Inferior parietal cortex (tissue), 1 donor: ENCODE measurements around the gene PIK3CD.
"Not testable (repeated sequence)": the region's sequence is repeated elsewhere in the genome, so short reads cannot be mapped to it uniquely, and the experiment has no call there.

Source experiments
- DNase-seq: peaks from one replicate; pipeline ENCODE4 v3.0.0-alpha.2; 2016; ENCODE audit errors: extremely low spot score

Gene PIK3CD

GRCh38 chr1:9621032-9621431 is 30.5 kb upstream of the PIK3CD start:
- DNase-seq = no peak

DNA sequence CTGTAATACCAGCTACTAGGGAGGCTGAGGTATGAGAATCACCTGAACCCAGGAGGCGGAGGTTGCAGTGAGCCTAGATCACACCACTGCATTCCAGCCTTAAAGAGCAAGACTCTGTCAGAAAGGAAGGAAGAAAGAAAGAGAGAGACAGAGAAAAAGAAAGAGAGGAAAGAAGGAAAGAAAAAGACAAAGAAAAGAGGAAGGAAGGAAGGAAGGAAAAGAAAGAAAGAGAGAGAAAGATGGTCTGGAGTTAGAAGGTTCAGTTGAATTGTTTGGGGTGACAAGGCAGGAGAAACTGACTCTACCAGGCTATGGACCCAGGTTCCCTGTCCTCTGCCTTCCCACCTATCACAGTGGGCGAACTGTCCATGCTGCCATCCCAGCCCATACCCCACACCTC is 27.4 kb upstream of the PIK3CD start:
- DNase-seq = no peak

DNA sequence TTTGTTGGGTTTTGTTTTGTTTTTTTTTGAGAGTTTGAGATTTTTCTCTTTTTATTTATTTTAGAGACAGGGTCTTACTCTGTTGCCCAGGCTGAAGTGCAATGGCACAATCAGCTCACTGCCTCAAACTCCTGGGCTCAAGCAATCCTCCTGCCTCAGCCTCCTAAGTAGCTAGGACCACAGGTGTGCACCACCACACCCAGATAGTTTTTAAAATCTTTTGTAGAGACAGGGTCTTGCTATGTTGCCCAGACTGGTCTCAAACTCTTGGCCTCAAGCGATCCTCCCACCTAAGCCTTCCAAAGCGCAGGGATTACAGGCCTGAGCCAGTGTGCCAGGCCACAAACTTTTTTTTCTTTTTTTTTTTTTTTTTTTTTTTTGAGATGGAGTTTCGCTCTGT is 26.5 kb upstream of the PIK3CD start:
- not testable (repeated sequence) for DNase-seq

- no peak for DNase-seq
Observed at GRCh38 chr1:9626201-9626608, 25.3 kb upstream of the PIK3CD start.

GRCh38 chr1:9628541-9629444 is 22.7 kb upstream of the PIK3CD start:
- DNase-seq = no peak

DNA sequence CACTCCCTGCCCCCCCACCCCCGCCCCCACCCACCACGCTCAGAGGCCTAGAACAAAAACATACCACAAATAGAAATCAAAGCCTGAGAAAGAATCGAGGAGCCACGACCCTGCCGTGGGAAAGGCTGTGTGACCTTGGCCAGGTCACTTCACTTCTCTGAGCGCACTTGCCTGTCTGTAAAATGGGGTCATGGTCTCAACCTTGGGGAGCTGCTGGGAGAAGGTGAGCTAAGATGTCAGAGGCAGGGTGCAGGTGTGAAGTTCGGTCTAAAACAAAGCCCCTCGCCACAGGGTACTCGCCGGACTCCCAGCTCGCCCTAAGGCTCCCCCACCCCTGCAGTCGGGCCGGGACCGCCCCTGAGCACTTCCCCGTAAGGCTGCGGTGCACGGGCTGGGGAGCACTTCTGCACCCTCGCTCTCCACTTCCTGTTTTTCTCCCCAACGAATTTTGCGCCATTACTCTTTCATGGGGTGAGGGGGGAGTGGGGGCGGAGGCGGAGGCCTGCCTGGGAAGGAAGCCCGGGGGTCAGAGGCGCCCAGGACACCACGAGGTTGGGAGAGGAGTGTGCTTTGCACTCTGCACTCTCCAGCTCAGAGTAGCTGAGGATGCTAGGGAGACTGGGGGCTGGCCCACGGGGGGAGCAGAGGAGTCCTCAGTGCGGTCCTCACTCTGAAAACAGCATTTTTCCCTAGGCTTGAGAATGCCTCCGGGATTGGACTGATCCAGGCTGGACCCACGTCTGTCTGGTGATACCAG is 21.9 kb upstream of the PIK3CD start:
- DNase-seq = no peak

- no peak for DNase-seq
Observed at GRCh38 chr1:9630331-9631111, 21.0 kb upstream of the PIK3CD start.

DNA sequence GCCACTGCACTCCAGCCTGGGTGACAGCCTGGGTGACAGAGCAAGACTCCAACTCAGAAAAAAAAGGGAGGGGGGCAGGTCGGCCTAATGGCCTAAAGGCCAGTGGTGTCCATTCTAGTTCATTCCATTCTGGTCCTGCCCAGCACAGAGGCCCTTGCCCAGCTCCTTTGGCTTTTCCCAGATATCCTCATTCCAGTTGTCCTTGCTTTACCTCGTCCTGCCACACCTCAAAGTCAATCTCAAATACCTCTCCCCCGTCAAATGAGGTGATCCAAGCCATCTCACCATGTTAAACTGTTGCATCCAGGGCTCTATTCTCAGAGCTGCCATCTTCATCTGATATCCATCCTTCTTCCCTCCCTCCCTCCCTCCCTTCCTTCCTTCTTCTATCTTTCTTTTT is 19.9 kb upstream of the PIK3CD start:
- DNase-seq = no peak

DNA sequence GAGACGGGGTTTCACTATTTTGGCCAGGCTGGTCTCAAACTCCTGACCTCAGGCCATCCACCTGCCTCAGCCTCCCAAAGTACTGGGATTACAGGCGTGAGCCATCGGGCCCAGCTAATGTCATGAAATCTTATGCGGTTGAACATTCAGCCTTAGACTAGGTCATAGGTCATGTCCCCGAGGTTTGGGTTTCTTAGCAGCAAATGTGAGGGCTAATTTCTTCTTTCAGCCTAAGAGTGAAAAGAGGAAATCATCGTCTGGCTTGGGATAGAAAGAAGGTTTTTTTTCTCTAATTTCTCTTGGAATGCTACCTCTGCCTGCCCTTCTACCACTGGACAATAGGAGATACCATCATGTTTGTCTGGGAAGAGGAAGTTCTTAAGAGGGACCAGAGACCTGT is 18.0 kb upstream of the PIK3CD start:
- DNase-seq = no peak

GRCh38 chr1:9634582-9634981 is 16.9 kb upstream of the PIK3CD start:
- no peak for DNase-seq

DNA sequence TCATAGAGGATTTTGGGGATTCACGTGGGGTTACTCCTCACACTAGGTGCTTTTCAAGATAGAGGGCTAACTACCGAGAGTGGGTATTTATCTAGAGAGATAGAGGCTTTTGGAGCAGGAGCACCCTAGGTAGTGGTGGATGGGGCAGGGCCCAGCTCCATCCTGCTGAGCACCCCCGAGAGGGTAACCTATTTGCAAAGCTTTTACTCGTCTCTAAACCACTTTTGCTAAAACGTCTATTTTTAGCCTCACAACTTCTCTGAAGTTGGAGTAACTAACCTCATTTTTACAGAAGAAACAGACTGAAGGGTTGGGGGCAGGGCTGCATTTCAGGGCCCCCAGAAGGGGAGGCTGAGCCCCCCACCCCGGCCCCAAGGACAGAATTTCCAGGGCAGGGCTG is 12.3 kb upstream of the PIK3CD start:
- no peak for DNase-seq

- DNase-seq = no peak
Observed at GRCh38 chr1:9643351-9644256, 7.9 kb upstream of the PIK3CD start.

DNA sequence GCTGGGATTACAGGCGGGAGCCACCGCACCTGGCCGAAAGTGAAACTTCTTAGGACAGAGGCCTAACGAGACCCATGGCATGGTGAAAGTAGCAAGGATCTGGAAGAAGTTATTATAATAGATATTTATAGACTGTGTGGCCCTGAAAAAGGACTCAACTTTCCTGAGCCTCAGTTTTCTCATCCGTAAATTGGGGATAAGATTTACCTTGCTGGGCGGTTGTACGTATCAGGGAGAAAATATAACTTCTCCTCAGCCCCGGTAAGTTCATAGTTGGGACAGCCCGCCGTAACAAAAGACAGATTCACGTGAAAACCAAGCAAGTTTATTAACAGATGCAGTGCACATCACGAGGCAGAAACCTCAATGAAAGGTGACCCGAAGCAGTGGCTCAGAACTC is 5.5 kb upstream of the PIK3CD start:
- no peak for DNase-seq

GRCh38 chr1:9648171-9648570 is 3.4 kb upstream of the PIK3CD start:
- no peak for DNase-seq

- no peak for DNase-seq
Observed at GRCh38 chr1:9649769-9650168, 1.8 kb upstream of the PIK3CD start.

DNA sequence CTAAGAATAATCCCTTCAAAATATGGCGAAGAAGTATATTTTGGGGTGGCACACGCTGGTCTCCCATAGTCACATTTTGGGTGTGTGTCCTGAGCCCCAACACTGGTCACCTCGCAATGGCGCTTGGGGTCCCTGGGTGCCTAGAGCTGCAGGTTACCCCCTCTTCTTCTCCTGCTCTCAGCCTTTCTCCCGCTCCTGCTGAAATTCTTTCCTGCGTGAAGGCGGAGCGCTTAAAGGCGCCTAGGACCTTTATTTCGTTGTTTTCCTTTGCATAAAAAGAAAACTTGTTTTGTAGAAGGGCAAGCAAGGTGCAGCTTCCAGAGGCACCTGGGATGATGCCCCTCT is 339 bp upstream of the PIK3CD start:
- no peak for DNase-seq

GRCh38 chr1:9652379-9653209 is 1.1 kb downstream of the PIK3CD start:
- DNase-seq = no peak

- no peak for DNase-seq
Observed at GRCh38 chr1:9653210-9653490, 1.6 kb downstream of the PIK3CD start.

DNA sequence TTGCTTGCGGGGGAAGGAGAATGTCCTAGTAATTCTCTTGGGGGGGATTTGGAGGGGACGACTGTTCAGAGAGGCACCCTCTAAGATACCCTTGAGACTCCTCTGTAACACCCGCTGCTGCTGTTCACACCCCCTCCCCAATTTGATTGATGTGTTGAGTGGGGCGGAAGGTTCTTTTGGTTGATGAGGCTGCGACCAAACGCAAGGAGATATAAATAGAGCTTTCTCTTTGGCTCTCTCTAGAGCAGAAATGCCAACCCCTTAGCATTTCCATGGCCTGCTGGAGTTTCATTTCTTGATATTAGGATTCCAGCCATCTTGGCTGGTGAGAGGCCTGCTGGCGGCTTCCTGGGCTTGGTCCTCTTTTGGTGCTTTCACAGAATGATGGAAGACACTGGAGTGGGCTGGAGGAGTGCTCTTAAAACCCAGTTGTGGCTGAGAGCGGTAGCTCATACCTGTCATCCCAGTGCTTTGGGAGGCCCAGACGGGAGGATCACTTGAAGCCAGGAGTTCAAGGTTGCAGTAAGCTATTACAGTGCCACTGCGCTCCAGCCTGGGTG is 2.0 kb downstream of the PIK3CD start:
- no peak for DNase-seq

- DNase-seq = no peak
Observed at GRCh38 chr1:9654051-9654833, 2.7 kb downstream of the PIK3CD start.
